Smooth muscle cell (in vitro differentiated cells): ENCODE measurements around the gene ARHGEF6. TPM values are rescaled to one million over a fixed set of nuclear protein-coding genes. Genes with fewer than 3 reads are reported as not detected.

Experiments
- DNase-seq: peaks from one replicate; lab custom pipeline; 2025; ENCODE audit not compliant: unreplicated experiment; lab: John Stamatoyannopoulos, UW
- H2AFZ ChIP-seq: fragments of 200-600 bp; sonication (generic); 2 replicates; pipeline ENCODE4 v1.6.0; 2016; ENCODE audit warnings: antibody characterized with exemption, low read depth, mild to moderate bottlenecking
- H3F3A ChIP-seq: fragments of 200-600 bp; sonication (generic); 2 replicates; pipeline ENCODE4 v1.6.0; 2017; ENCODE audit warnings: antibody characterized with exemption, low read depth
- H3K27ac ChIP-seq: fragments of 200-600 bp; sonication (generic); 2 replicates; pipeline ENCODE4 v1.5.1; 2016; ENCODE audit warnings: low read depth, mild to moderate bottlenecking
- H3K27me3 ChIP-seq: fragments of 200-600 bp; sonication (generic); 2 replicates; pipeline ENCODE4 v1.6.1; 2016; ENCODE audit warnings: low read depth, mild to moderate bottlenecking
- H3K36me3 ChIP-seq: fragments of 200-600 bp; sonication (generic); 2 replicates; pipeline ENCODE4 v1.5.1; 2016; ENCODE audit warnings: low read depth
- H3K4me1 ChIP-seq: fragments of 200-600 bp; sonication (generic); 2 replicates; pipeline ENCODE4 v1.5.1; 2016; ENCODE audit warnings: low read depth
- H3K4me2 ChIP-seq: fragments of 200-600 bp; sonication (generic); 2 replicates; pipeline ENCODE4 v1.6.0; 2016; ENCODE audit warnings: mild to moderate bottlenecking
- H3K4me3 ChIP-seq: fragments of 200-600 bp; sonication (generic); 2 replicates; pipeline ENCODE4 v1.5.1; 2016; ENCODE audit warnings: mild to moderate bottlenecking
- H3K79me2 ChIP-seq: fragments of 200-600 bp; sonication (generic); 2 replicates; pipeline ENCODE4 v1.6.0; 2016; ENCODE audit warnings: low read depth, mild to moderate bottlenecking
- H3K9ac ChIP-seq: fragments of 200-600 bp; sonication (generic); 2 replicates; pipeline ENCODE4 v1.6.0; 2016; ENCODE audit warnings: low read depth
- H3K9me3 ChIP-seq: fragments of 200-600 bp; sonication (generic); replicated peaks from 2 replicates; pipeline ENCODE4 v1.5.1; 2016; ENCODE audit warnings: low read depth
- H4K20me1 ChIP-seq: fragments of 200-600 bp; sonication (generic); 2 replicates; pipeline ENCODE4 v1.6.0; 2016; ENCODE audit warnings: low read depth
- WGBS: methylation state at CpG from one replicate; pipeline ENCODE4 v1.1.7; 2016; ENCODE audit warnings: low lambda C conversion rate; 5-methylcytosine and 5-hydroxymethylcytosine counted together
- polyA plus RNA-seq: library from polyadenylated mRNA; unstranded; fragments of >200 nt; fragmentation: Nextera tagmentation; extraction: Ambion mirVana; gene quantifications from 2 replicates; pipeline ENCODE4 v1.2.1, GENCODE V29; 2016
- total RNA-seq: library from RNA; depleted of rRNA; stranded (reverse); fragments of >200 nt; gene quantifications from 2 replicates; pipeline ENCODE4 v1.2.3, GENCODE V29; 2014
- TF ChIP-seq, protein P1 (sequence below): fragments of 200-600 bp; sonication (generic); IDR thresholded peaks from 2 replicates; pipeline ENCODE4 v1.5.1; 2017; ENCODE audit warnings: borderline replicate concordance, mild to moderate bottlenecking, antibody characterized with exemption; ENCODE audit not compliant: insufficient read depth, poor library complexity, severe bottlenecking

Gene ARHGEF6
- total and polyA plus RNA-seq, 2 experiments from 2014 or later: 2.9 to 4.5 TPM

DNA sequence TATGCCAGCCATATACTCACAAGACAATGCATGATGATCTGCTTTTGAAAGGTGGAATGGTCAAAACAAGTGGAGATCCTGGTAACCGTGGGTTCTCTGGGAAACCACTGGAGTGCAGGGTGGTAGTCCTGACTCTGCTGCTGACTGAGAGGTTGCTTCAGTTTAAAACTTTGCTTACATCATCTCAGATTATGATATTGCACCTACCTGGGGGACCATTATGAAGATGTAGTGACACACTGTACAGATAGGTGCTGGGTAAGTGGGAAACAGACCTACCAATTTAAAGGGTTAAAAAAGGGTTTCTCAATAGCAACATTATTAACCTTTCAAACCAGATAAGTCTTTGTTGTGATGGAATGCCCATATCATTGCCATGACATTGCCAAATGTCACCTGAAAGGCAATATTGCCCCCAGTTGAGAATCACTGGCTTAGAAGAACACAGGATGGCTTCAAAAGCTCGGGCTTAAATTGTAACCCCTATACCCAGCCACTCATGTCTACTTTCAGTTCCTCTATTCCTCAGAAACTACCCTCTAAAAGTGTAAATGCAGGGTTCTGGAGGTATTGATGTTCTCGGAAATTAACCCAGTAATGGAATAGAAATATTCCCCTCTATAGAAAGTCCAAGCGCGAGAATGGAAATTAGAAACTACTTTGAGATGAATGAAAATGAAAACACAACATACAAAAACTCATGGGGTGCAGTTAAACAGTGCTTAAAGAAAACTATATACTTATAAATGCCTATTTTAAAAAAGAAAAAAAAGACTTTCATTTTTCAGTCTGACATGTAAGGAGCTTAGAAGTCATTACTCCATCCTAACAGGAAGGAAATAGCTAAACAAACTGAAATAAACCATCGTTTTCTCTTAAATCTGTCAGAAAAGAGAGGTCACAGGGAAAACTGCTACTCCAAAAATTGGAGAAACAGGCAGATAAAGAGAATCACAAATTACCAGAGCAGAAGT is 65.8 kb downstream of the ARHGEF6 start:
- Histone ChIP-seq H3K79me2 (no peaks in the 10 kb centered on the region), H3K9ac (no peak overlapping the region), H3K9me3 (no peaks in the 10 kb centered on the region), H3K4me2 (no peak overlapping the region), H3K4me1 (no peaks in the 10 kb centered on the region), H4K20me1 (no peaks in the 10 kb centered on the region), H3K4me3 (no peak overlapping the region), H3K27me3 (no peaks in the 10 kb centered on the region), H3F3A (no peaks in the 10 kb centered on the region), H3K36me3 (no peaks in the 10 kb centered on the region), H2AFZ (no peak overlapping the region), H3K27ac (no peak overlapping the region)
- DNase-seq: no peak
- WGBS: 64% methylated on average over 6 of the region's 6 CpGs
- TF ChIP-seq, protein P1, sequence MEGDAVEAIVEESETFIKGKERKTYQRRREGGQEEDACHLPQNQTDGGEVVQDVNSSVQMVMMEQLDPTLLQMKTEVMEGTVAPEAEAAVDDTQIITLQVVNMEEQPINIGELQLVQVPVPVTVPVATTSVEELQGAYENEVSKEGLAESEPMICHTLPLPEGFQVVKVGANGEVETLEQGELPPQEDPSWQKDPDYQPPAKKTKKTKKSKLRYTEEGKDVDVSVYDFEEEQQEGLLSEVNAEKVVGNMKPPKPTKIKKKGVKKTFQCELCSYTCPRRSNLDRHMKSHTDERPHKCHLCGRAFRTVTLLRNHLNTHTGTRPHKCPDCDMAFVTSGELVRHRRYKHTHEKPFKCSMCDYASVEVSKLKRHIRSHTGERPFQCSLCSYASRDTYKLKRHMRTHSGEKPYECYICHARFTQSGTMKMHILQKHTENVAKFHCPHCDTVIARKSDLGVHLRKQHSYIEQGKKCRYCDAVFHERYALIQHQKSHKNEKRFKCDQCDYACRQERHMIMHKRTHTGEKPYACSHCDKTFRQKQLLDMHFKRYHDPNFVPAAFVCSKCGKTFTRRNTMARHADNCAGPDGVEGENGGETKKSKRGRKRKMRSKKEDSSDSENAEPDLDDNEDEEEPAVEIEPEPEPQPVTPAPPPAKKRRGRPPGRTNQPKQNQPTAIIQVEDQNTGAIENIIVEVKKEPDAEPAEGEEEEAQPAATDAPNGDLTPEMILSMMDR: no peak

DNA sequence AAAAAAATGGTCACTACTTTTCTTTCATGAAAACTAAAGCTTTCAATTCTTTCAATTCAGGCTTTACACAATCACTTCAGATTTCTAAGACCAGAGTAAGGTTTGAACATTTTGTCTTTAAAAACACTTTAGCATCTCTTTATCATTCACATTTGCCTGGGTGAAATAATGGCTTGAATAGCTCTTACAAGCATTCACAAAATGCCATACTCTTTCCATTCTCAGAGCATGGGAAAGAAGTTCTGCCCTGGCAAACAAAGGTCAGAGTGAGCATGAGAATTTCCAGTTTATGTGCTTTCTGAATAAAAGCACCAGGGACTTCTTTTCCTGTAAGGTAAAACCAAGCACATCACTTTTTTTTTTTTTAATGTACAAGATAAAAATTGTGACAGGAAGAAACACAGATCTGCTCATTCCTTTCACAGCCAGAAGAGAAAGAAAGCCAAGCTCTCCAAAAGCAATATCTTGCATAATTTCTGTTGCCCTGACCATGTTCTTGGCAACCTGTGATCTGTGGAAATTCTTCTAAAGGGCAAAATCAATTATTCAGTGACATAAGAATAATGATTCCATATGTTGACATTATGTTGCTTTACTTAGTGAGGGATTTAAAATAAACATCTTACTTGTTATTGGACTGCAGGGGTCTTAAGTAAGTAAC is 68.0 kb downstream of the ARHGEF6 start:
- Histone ChIP-seq H2AFZ (no peak overlapping the region), H4K20me1 (no peaks in the 10 kb centered on the region), H3K4me1 (no peaks in the 10 kb centered on the region), H3K27ac (no peak overlapping the region), H3F3A (no peaks in the 10 kb centered on the region), H3K36me3 (no peaks in the 10 kb centered on the region), H3K27me3 (no peaks in the 10 kb centered on the region), H3K9me3 (no peaks in the 10 kb centered on the region), H3K9ac (no peak overlapping the region), H3K4me3 (no peak overlapping the region), H3K79me2 (no peaks in the 10 kb centered on the region), H3K4me2 (no peak overlapping the region)
- DNase-seq: no peak
- TF ChIP-seq, protein P1: no peak

DNA sequence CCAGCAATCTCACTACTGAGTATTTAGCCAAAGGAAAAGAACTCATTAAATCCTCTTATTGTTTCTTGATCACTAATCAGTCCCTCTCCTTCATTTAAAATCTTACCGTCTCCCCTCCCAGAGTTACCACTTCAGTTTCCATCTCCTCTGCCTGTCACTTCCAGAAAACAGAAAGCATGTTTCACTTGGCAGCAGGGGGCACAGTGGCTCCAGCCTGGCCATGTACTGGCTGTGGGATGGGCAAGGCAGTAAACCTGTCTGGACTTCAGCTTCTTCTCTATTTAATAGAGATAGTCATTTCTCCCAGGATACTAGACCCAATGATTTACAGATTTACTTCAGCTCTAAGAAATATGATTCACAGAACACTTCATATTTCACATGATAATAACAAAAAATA is 69.6 kb downstream of the ARHGEF6 start:
- H3K27ac ChIP-seq: no peak overlapping the region
- H3K9ac ChIP-seq: no peak overlapping the region
- H3K9me3 ChIP-seq: no peaks in the 10 kb centered on the region
- TF ChIP-seq, protein P1: peak; percentile 10
- no peaks in the 10 kb centered on the region for H3K4me1 ChIP-seq
- H3K4me3 ChIP-seq: no peak overlapping the region
- H3K36me3 ChIP-seq: no peaks in the 10 kb centered on the region
- no peaks in the 10 kb centered on the region for H3K79me2 ChIP-seq
- H3K4me2 ChIP-seq: no peak overlapping the region
- no peaks in the 10 kb centered on the region for H4K20me1 ChIP-seq
- WGBS: 69% methylated on average over 1 of the region's 1 CpG
- DNase-seq: no peak
- H3K27me3 ChIP-seq: no peaks in the 10 kb centered on the region
- no peak overlapping the region for H2AFZ ChIP-seq
- no peaks in the 10 kb centered on the region for H3F3A ChIP-seq
